GM21526 (cell line): Measurements from ENCODE around the gene SLC9A6.
"Not testable (repeated sequence)": the region's sequence is repeated elsewhere in the genome, so short reads cannot be mapped to it uniquely, and the experiment has no call there.

Experiments used
- ATAC-seq: cut with Tn5 transposase; IDR thresholded peaks from one replicate; pipeline ENCODE4 v1.9.1; 2021; ENCODE audit warnings: moderate library complexity; ENCODE audit not compliant: unreplicated experiment, low FRiP score

SLC9A6 gene

GRCh38 chrX:136028383-136028984 lies 43.2 kb downstream of the SLC9A6 start:
- ATAC-seq: peak; percentile 60

- ATAC-seq: no peak
Observed at GRCh38 chrX:136029766-136030165, 44.5 kb downstream of the SLC9A6 start.

- ATAC-seq: no peak
Observed at GRCh38 chrX:136030303-136031191, 45.3 kb downstream of the SLC9A6 start.

- ATAC-seq: no peak
Observed at GRCh38 chrX:136031626-136032025, 46.4 kb downstream of the SLC9A6 start.

GRCh38 chrX:136032370-136032769 lies 47.1 kb downstream of the SLC9A6 start:
- ATAC-seq: no peak

- no peak for ATAC-seq
Observed at GRCh38 chrX:136034668-136035067, 49.4 kb downstream of the SLC9A6 start.

DNA sequence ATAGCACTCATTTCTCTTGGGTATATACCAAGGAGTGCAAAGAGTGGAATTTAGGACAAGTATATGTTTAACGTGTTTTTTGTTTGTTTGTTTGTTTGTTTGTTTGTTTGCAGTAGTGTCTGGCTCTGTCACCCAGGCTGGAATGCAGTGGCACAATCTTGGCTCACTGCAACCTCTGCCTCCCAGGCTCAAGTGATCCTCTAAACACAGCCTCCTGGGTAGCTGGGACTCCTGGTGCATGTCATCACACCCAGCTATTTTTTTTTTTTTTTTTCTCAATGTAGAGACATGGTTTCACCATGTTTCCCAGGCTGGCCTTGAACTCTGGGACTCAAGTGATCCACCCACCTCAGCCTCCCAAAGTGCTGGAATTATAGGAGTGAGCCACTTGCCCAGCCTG lies 50.4 kb downstream of the SLC9A6 start:
- no peak for ATAC-seq

DNA sequence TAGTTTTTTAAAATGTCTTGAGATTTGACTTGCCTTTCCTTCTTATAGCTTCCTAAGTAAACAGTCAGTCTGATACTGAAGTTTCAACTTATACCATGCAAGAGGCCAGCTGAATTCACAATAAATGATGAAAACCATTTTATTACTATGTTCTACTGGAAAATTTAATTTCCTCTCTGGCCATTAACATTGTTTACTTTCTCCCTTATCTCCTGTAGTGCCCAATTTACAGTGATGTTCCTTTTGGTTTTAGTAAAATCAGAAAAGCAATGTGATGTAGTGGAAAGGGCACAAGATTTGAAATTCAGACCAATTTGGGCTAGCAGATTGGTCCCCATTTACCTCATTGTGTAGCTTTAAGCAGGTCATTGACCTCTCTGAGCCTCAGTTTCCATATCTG lies 54.2 kb downstream of the SLC9A6 start:
- no peak for ATAC-seq

- ATAC-seq: no peak
Observed at GRCh38 chrX:136039968-136040367, 54.7 kb downstream of the SLC9A6 start.

DNA sequence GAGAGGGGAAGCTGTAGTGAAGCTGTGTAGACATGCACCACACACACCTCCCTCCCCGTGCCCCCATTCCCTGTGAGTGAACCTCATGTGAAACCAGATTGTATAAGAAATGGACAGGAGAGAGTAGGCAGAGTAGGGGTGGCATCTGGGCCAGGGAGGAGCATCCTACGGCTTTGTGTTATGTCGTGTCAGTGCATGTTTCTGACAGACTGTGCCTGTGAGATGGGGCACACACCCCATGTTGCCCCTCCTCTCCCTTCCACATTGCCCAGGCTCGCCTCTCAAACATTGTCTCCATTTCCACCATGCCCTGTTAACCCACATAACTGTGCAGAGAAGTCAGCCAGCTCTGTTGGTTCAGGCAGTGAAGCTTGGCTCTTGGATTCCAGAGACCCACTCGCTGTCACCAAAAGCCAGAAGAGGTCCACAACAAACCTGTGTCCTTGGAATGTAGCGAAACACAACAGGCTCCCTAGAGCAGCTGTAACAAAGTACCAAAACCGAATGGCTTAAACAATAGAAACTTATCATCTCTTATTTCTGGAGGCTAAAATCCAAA lies 56.1 kb downstream of the SLC9A6 start:
- ATAC-seq: no peak

DNA sequence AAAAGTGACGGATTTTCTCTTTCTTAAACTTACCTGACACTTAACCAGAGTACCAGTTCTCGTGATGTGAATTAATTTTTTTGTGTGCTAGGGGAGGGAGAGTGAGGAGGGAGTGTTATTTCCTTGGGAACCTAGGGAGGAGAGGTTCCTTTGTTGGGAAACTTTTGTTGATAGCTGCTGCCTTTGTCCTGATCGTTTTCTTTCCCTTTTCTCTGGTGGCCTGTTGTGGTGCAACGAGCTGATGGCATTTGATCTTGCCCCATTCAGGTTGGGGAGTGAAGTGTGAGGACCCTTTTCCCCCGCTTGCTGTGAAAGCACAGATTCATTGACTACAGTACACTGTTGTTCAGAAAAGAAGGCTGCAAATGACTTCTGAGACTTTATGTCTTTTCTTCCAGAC lies 59.8 kb downstream of the SLC9A6 start:
- ATAC-seq: no peak

DNA sequence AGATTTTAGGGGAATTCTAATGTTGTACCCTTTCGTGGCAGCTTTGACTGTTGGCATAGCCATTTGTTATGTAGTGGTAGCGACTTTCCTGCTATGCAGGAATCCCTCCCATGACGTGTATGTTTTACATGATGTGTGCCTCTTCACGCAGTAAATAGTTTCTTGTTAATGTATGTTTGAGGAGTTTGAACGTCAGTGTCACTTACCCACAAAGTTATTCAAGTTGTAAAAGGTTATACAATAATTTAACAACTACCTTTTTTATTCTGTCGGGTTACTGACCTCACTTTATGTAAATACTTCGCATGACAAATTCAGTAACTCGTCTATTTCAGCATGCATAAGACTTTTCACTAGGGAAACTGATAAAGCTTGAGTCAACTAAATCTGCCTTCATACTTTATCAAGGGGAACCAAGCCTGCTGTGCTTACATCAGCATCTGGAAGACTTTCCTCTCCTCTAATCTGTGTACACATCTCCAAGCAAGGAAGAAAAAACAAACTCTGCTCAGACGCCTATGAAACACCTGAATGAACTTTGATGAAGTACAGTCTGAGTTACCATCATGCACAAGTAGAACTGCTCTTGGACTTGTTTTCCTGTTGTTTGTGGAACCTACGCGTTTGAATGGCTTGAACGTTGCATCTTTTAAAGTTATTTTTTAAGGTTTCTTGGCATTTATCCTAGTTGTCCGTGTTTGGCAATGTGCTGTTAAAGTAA lies 61.2 kb downstream of the SLC9A6 start:
- ATAC-seq: no peak

GRCh38 chrX:136047016-136047642 lies 61.9 kb downstream of the SLC9A6 start:
- no peak for ATAC-seq

GRCh38 chrX:136047969-136048368 lies 62.7 kb downstream of the SLC9A6 start:
- ATAC-seq: no peak

GRCh38 chrX:136048446-136048845 lies 63.2 kb downstream of the SLC9A6 start:
- no peak for ATAC-seq

DNA sequence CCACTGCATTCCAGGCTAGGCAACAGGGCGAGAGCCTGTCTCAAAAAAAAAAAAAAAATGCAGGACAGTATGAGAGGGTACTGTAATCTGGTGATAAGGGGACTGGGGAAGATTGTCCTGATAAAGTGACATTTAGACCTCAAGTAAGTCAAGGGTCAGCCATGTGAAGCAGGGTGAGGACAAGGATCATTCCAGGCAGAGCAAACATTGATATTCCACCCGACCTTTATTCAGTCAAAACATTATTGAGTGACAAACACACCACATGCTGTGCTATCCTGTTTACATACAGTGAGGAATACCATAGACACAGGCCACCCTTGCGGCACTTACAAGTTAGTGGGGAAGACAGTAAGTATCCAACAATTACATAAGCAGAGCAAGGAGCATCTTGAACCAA lies 64.4 kb downstream of the SLC9A6 start:
- no peak for ATAC-seq

GRCh38 chrX:136050875-136051274 lies 65.6 kb downstream of the SLC9A6 start:
- not testable (repeated sequence) for ATAC-seq

DNA sequence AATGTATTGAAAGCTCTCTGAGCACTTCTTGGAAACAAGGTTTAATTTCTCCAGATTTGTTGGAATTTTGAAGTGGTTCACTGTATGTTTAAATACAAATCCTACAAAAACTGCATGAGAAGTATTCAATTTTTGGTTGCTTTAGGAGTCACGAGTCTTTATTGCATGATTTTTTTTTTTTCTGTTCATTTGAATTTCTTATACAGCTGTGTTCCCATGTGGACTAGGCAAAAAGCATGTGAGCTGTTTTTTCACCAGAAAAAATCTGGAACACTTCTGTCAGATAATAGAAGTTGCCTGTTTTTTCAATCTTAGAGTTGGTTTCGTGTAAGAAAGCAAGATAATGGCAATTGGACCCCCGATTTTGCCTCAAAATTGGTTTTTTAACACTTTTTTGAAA lies 66.4 kb downstream of the SLC9A6 start:
- ATAC-seq: no peak

GRCh38 chrX:136055651-136056221 lies 70.5 kb downstream of the SLC9A6 start:
- no peak for ATAC-seq

GRCh38 chrX:136057567-136057966 lies 72.3 kb downstream of the SLC9A6 start:
- ATAC-seq: no peak
